Stimulated activated CD8-positive, alpha-beta memory T cell treated with anti-CD3 and anti-CD28 coated beads, Interleukin-12 subunit alpha, Interleukin-12 subunit beta, amount 100 ng/mL, for 24 hours (primary cell): ENCODE measurements around the gene CDC27.
"Not testable (repeated sequence)": the region's sequence is repeated elsewhere in the genome, so short reads cannot be mapped to it uniquely, and the experiment has no call there.

Experiments
- DNase-seq: peaks from one replicate; pipeline ENCODE4 v3.0.0-alpha.2; 2020; ENCODE audit errors: extremely low read depth

Gene CDC27

GRCh38 chr17:47193931-47194511 lies 4.9 kb upstream of the CDC27 start:
- DNase-seq = no peak

DNA sequence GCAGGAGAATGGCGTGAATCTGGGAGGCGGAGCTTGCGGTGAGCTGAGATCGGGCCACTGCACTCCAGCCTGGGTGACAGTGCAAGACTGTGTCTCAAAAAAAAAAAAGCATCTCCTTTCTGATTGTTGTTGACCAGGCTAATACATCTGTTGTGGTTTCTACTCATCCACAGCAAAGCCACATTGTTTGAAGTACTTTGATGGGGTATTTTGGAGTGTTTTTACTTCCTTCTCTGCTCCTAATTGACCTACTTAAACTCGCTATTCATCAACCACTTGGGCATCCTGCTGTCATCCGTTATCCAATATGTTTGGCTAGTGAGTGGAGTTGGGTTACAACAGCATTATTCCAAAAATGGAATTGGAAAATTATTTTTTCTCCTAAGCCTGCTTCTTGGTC lies 3.5 kb upstream of the CDC27 start:
- DNase-seq = no peak

DNA sequence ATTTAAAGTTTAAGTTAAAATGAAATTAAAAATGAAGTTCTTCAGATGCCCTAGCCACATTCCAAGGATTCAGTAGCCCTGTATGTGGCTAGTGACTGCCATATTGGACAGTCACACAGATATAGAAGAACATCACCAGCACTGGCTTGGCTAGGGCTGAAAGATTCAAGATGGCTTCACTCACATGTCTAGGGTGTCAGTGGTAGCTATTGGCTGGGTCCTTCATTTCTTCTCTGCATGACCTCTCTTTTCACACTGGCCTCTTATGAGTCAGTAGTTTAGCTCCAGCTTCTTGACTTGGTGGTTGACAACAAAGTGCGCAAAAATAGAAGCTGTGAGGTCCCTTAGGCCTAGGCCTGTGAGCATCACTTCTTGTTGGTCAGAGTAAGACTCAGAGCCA lies 1.7 kb upstream of the CDC27 start:
- no peak for DNase-seq

DNA sequence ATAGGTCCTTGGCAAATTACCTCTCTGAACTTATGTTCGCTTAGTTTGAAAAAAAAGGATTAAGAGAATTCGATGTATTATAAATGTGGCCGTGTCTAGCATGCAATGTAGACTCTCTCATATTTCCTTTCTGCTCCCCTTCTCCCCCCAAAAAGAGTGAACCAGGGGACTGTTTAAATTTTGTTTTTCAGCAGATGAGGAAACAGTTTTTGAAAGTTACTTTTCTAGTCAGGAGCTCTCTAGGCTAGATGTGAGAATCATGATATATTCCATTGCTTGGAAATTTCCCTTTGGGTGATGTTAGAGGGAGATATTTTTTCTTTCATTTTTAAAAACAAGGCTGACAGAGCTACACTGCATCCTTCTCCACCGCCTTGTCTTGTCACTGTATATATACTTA lies 1.1 kb upstream of the CDC27 start:
- DNase-seq = no peak

DNA sequence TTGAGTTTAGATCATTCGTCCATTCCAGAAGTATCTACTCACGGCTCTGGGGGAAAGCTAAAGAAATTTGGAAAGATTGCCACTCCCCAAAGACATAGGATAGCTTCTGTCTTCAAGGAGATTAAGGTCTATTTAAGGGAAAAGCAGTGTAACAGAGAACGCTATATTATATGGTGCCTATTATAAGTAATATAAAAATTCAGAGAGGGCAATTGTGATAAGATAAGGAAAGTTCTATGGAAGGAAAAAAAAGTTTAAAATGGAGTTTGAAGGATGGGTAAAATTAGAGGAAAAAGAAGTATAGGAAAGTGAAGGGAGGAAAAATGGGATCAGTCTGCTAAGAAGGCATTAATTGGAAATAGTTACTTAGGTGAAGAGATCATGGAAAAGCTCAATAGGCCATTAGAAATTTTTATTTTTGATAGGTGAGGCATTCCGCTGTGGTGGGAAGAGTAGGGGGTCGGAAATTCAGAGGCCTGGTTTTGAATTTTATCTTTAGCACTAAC lies 690 bp upstream of the CDC27 start:
- DNase-seq = no peak

DNA sequence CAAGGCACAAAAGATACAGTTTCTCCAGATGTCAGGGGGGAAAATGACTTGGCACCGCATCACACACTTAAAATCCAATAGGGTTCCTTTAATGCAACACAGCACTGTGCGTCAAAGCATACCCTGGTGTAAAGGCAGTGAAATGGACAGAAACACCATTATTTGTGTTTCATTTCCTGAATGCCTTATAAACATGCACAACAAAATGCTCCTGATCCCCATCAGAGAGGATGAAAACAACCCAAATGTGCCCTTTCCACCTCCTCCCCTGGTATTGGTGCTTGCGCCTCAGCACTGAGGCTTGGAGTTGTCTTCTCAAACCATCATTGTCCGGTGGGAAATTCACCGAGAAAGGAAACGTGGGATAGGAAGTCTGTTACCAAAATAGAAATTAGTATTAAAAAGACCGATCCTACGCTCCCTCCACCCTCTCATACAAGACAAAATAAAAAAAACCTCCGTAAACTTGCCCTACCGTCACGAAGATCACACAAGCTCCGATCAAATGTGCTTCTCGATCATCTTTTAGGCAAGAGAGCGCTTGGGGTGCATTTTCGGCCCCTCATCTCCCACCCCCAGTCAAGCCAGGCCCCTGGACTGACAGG lies 722 bp downstream of the CDC27 start:
- DNase-seq = no peak

DNA sequence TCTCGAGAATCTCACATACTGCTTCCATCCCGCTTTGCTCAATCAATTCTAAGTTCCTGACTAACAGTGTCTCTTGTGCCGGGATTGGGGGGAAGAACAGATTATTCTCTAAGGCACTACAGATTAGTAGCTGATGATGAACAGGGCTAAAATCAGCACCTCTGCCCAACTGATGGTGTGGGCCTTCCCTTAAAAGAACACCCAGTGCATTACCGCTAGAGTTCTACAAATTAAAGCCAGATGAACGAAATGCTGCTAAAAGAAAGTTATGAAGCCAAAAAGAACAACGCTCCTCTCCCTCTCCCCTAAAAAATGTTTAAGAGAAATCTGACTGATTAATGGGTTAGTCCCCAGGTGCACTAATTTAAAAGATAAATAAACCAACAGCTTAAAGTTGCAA lies 4.4 kb downstream of the CDC27 start:
- DNase-seq = no peak

DNA sequence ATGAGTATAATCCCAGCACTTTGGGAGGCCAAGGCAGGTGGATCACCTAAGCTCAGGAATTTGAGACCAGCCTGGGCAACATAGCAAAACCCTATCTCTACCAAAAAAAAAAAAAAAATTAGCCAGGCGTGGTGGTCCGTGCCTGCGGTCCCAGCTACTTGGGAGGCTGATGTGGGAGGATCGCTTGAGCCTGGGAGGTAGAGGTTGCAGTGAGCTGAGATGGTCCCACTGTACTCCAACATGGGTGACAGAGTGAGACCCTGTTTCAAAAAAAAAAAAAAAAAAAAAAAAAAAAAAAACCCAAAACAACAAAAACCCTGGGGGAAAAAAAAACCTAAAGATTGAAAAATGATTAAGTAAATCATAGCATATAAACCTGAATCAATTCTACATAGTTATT lies 8.1 kb downstream of the CDC27 start:
- not testable (repeated sequence) for DNase-seq

DNA sequence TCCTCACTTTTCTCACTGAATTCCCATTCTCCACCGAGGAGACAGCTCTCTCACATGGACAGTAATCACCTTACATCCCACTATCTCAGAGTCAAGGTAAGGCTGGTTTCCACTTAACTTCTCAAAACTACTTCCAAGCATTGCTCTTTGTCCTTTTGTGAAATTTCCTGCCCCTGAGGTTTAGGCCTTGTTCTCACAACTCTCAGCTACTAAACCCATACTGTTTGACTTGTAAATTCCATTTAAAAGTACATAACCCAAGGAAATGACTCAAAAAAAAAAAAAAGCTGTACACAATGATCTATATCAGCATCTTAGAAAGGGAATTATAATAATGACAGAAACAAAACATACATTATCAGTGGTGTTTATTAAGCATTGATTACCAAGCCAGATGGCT lies 8.8 kb downstream of the CDC27 start:
- DNase-seq = no peak

- no peak for DNase-seq
Observed at GRCh38 chr17:47179141-47179540, 10.0 kb downstream of the CDC27 start.

DNA sequence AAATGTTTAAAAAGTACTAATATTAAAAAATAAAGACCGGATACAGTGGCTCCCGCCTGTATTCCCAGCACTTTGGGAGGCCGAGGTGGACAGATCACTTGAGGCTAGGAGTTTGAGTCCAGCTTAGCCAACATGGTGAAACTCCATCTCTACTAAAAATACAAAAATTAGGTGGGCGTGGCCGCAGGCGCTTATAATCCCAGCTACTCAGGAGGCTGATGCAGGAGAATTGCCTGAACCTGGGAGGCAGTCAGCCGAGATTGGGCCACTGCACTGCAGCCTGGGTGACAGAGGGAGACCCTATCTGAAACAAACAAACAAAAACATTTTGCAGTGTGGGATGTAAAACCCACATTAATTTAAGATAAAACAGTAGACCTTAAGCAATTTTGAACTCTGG lies 11.8 kb downstream of the CDC27 start:
- no peak for DNase-seq

DNA sequence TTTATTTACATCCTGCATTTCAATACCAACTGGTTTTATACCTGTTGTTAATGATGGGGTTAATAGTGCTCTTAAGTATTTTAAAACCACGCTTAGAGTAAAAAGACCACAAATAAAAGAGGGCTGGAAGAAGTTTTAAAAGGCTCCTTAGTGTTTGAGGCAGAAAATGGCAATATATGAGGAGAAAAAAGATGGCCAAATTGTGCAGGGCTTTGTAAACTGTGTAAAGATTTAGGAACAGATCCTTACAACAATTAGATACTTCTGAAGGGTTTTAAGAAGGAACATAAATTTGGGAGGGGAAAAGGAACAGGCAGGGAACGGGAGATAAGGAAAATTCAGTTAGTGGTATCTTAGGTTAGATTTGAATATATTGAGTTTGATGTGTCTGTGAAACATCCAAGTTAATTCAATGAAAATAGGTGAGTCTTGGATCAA lies 12.7 kb downstream of the CDC27 start:
- no peak for DNase-seq

GRCh38 chr17:47174823-47175222 lies 14.3 kb downstream of the CDC27 start:
- not testable (repeated sequence) for DNase-seq

DNA sequence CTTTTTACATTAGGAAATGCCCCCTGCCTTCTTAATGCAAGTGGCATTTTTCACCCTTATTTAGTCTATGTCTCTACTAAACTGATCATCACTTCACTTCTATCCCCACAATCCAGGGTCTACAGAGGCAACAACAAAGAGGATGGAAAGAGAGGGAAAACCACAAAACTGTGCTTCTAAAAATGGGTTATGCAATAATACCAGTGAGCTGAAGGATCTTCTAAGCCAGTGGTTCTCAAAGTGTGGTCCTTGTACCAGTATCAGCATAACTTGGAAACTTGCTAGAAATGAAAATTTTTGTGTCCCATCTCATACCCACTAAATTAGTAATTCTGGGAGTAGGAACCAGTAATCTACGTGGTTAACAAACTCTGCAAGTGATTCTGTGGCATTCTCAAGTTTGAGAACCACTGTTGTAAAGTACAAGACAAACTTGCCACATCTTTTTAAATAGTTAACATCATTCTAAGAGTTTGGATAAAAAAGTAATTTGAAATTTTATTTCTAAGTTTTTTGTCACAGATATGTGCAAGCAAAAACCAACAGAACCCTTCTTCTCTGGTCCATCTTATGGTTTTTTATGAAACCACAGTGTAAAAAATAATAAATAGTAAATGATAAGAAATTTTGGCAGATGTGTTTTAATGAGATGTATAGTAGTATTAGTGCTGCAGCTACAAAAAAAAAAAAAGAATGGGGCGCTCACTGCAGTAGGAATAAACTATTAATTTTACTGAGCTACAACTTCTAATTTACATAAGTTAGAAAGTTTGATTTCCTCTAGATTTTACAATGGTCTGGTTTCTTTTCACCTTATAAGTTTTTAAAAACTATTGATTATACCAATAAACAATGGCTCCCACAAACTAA lies 16.2 kb downstream of the CDC27 start:
- no peak for DNase-seq

DNA sequence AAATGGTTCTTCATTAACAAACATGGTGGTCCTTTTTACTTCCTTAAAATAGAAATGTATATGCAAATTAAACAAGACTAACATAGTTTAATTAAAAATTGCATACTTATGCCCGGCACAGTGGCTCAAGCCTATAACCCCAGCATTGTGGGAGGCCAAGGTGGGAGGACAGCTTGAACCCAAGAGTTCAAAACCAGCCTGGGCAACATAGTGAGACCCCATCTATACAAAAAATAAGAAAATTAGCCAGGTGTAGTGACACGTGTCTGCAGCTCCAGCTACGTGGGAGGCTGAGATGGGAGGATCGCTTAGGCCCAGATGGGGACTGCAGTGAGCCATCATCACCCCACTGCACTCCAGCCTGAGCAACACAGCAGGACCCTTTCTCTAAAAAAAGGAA lies 18.4 kb downstream of the CDC27 start:
- DNase-seq = no peak

- DNase-seq = not testable (repeated sequence)
Observed at GRCh38 chr17:47168896-47169295, 20.2 kb downstream of the CDC27 start.

GRCh38 chr17:47166854-47167253 lies 22.2 kb downstream of the CDC27 start:
- DNase-seq = not testable (repeated sequence)

GRCh38 chr17:47165137-47165536 lies 24.0 kb downstream of the CDC27 start:
- DNase-seq = no peak

DNA sequence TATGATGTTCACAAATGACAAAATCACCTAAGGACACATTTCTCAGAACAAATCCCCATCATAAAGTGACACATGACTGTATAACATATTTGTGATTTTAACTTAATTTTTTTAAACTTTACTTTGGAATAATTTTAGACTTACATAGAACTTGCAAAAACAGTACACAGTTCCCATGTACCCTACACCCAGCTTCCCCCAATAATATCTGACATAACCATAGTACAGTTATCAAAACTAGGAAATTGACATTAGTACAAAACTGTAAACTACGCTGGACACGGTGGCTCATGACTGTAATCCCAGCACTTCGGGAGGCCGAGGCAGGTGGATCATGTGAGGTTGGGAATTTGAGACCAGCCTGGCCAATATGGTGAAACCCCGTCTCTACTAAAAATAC lies 24.8 kb downstream of the CDC27 start:
- DNase-seq = no peak

GRCh38 chr17:47162013-47162622 lies 27.0 kb downstream of the CDC27 start:
- no peak for DNase-seq

DNA sequence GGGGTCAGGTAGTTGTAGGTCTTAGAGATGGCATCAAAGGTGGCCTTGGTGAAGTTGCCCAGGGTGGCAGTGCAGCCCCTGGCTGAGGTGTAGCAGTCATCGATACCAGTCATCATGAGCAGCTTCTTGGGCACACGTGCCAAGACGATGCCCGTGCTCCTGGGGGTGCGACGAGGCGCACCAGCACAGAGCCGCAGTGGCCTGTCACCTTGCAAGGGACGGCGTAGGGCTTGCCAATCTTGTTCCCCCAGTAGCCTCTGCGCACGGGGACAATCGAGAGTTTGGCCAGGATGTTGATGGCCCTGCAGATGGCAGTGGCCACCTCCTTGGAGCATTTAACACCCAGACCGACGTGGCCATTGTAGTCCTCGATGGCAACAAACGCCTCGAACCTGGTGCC lies 29.8 kb downstream of the CDC27 start:
- DNase-seq = no peak

GRCh38 chr17:47145351-47145750 lies 43.7 kb downstream of the CDC27 start:
- no peak for DNase-seq
